Stomach (tissue), 4 donors: ENCODE results near the gene LARGE1.

Experiments used
- EP300 ChIP-seq: sonication (generic); formaldehyde crosslinking; IDR thresholded peaks from one replicate; pipeline ENCODE4 v1.6.1; 2017; ENCODE audit warnings: antibody characterized with exemption
- POLR2A ChIP-seq, 4 donors: fragments of 450-650 bp; IDR thresholded peaks; one replicate each; pipeline ENCODE4 v1.6.1; 2016; ENCODE audit warnings: antibody characterized with exemption in 4 of 4, control low read depth in 2 of 4, mild to moderate bottlenecking in 1 of 4, moderate library complexity in 1 of 4
- POLR2AphosphoS5 ChIP-seq, 3 donors: sonication (generic); formaldehyde crosslinking; IDR thresholded peaks; one replicate each; pipeline ENCODE4 v1.6.1; 2016; ENCODE audit warnings: antibody characterized with exemption in 3 of 3
- TF ChIP-seq, protein P1 (sequence below), 7 experiments: fragments of 450-650 bp in 4 of 7; fragments of 200-600 bp in 3 of 7; sonication (generic) in 3 of 7; IDR thresholded peaks; one replicate each; pipeline ENCODE4 v1.5.1; 2016 to 2019; ENCODE audit warnings: antibody characterized with exemption in 7 of 7, control low read depth in 2 of 7, mild to moderate bottlenecking in 1 of 7

DNA sequence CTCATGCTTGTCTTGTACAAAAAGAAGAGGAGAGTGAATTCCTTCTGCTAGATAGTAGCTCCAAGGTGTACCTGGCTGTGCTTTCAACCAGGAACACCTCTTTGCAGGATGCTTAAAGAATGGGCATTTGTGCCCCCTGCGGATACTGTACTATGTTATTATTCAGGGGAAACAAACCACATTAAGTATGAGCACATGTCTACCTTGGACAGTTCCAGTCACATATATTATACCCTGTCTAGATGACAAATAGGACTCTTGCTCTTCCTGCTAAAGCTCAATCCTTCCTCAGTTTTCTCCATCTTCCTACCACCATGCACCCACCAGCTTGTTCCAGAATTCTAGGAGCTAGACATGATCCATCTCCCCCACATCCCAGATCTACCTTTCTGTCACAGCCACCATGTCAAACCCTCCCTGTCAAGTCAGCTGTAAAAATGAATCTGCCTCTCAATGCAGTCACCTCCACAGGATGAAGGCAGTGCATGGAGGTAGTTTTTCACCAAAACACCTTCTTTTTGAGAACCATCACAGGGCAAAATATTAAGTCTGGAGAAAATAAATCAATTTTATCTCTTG, 337.4 kb downstream of the LARGE1 start:
- TF ChIP-seq, protein P1, sequence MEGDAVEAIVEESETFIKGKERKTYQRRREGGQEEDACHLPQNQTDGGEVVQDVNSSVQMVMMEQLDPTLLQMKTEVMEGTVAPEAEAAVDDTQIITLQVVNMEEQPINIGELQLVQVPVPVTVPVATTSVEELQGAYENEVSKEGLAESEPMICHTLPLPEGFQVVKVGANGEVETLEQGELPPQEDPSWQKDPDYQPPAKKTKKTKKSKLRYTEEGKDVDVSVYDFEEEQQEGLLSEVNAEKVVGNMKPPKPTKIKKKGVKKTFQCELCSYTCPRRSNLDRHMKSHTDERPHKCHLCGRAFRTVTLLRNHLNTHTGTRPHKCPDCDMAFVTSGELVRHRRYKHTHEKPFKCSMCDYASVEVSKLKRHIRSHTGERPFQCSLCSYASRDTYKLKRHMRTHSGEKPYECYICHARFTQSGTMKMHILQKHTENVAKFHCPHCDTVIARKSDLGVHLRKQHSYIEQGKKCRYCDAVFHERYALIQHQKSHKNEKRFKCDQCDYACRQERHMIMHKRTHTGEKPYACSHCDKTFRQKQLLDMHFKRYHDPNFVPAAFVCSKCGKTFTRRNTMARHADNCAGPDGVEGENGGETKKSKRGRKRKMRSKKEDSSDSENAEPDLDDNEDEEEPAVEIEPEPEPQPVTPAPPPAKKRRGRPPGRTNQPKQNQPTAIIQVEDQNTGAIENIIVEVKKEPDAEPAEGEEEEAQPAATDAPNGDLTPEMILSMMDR (IDR thresholded peaks at IDR 0.05), result no peak
- TF ChIP-seq POLR2A (IDR thresholded peaks at IDR 0.05) (no peak), POLR2AphosphoS5 (IDR thresholded peaks at IDR 0.05) (no peak), EP300 (no peak)
